ENCODE data around the gene RASGRF1. TPM values are rescaled to one million over a fixed set of nuclear protein-coding genes. Genes with fewer than 3 reads are reported as not detected.
A peak's percentile ranks its signal among the peaks of the same experiment; 100 is the strongest.

The RASGRF1 gene
- total and polyA plus RNA-seq, 2 experiments from 2014 or later: 0.06 TPM; not detected in 1

DNA sequence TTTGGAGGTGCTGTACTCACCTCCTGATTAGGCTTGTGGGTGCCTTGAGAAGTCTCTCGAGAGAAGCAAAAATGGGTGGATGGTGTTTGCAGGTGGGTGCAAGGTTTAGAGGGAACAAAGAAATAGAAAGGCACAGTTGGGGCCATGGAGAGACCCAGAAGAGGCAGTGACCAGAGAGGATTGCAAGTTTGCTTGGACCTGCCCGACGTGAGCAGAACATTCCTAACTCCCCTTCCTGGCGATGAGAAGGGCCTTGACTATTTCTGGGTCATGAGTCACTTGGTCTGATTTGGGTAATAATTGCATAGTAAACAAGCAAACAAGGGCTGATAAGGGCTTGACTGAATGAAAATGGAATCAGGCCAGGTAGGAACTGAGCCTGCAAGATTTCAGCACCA, 138.7 kb downstream of the RASGRF1 start:
- Histone ChIP-seq H3K9me3 (ENCODE audit: low read depth) (no peaks in the 10 kb centered on the region), H3K27me3 (no peaks in the 10 kb centered on the region), H3K27ac (no peak overlapping the region), H3K4me3 (no peak overlapping the region), H3K36me3 (no peaks in the 10 kb centered on the region), H3K4me1 (ENCODE audit: low read depth) (no peaks in the 10 kb centered on the region)
- peak in 1 of 2 donors; percentile 61 for DNase-seq (ENCODE audit: low read depth in 1 of 2, low spot score in 1 of 2)
- TF ChIP-seq, protein P1, sequence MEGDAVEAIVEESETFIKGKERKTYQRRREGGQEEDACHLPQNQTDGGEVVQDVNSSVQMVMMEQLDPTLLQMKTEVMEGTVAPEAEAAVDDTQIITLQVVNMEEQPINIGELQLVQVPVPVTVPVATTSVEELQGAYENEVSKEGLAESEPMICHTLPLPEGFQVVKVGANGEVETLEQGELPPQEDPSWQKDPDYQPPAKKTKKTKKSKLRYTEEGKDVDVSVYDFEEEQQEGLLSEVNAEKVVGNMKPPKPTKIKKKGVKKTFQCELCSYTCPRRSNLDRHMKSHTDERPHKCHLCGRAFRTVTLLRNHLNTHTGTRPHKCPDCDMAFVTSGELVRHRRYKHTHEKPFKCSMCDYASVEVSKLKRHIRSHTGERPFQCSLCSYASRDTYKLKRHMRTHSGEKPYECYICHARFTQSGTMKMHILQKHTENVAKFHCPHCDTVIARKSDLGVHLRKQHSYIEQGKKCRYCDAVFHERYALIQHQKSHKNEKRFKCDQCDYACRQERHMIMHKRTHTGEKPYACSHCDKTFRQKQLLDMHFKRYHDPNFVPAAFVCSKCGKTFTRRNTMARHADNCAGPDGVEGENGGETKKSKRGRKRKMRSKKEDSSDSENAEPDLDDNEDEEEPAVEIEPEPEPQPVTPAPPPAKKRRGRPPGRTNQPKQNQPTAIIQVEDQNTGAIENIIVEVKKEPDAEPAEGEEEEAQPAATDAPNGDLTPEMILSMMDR (IDR thresholded peaks at IDR 0.05; ENCODE audit: low read depth, low read length): no peak

DNA sequence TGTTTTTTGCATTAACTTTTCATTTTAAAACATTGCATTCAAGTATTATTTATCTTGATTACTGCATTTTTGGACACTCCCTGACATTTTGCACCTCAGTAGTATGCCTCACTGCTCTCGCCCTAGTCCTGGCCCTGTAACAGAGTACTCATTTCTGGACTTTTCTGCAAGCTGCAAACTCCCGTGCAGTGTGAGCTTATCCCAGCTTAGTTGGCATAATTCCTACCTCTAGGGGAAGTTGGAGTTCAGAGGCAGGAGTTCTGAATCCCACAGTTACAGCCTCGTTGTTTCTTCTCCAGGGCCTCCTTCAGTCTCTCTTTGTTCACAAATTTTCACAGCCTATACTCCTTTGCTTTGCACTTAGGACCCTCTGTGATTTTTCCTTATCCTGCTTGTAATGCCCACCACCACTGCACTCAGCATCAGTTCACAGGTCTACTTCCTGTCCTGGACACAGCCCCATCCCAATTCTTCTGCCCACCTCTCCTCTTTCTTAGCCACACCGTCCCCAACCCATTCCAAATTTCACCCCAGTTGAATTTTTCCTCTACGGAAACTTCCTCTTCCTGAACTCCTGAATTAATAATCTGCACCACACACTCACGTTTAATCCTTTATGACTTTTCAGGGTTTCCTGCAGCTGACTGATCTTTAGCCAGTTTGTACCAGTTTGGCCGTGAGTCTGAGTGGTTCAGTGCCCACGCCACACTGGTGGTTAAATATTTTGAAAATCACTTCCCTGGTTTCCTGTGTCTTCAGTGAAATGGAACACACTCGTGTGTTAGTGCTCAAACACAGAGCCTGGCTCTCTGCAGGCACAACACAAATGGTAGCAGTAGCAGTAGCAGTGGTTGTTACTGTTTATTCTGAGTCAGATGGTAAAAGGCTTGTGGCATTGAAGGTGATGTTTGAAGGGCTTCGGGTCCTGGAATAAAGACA, 139.4 kb downstream of the RASGRF1 start:
- Histone ChIP-seq H3K36me3 (no peaks in the 10 kb centered on the region), H3K27ac (no peak overlapping the region)
- TF ChIP-seq, protein P1 (IDR thresholded peaks at IDR 0.05; ENCODE audit: low read depth, low read length): peak; percentile 46

DNA sequence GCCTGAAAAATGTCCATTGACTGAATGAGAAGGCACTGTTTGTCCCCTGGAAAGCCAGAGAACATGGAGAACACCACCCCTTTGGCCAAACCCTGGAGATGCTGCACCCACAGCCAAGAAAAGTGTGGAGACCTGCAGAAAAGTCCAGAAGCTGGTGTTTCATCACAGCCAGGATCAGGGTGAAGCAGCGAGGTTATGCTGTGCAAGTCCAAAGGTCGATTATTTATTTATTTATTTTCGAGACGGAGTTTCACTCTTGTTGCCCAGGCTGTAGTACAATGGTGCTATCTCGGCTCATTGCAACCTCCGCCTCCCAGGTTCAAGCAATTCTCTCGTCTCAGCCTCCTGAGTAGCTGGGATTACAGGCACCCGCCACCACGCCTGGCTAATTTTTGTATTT, 140.2 kb downstream of the RASGRF1 start:
- H3K9me3 ChIP-seq (ENCODE audit: low read depth): no peaks in the 10 kb centered on the region
- no peaks in the 10 kb centered on the region for H3K27me3 ChIP-seq
- H3K27ac ChIP-seq: no peak overlapping the region
- no peak for DNase-seq (ENCODE audit: low read depth in 1 of 2, low spot score in 1 of 2)
- TF ChIP-seq, protein P1 (IDR thresholded peaks at IDR 0.05; ENCODE audit: low read depth, low read length): no peak
- H3K4me3 ChIP-seq: no peak overlapping the region
- H3K4me1 ChIP-seq (ENCODE audit: low read depth): no peaks in the 10 kb centered on the region
- H3K36me3 ChIP-seq: no peaks in the 10 kb centered on the region

More for the DNA sequence above, 139.4 kb downstream of the RASGRF1 start:
- H3K4me3 ChIP-seq: no peak overlapping the region
- H3K4me1 ChIP-seq (ENCODE audit: low read depth): no peaks in the 10 kb centered on the region
- no peaks in the 10 kb centered on the region for H3K27me3 ChIP-seq
- peak in 1 of 2 donors; percentile 71 for DNase-seq (ENCODE audit: low read depth in 1 of 2, low spot score in 1 of 2)
- no peaks in the 10 kb centered on the region for H3K9me3 ChIP-seq (ENCODE audit: low read depth)

DNA sequence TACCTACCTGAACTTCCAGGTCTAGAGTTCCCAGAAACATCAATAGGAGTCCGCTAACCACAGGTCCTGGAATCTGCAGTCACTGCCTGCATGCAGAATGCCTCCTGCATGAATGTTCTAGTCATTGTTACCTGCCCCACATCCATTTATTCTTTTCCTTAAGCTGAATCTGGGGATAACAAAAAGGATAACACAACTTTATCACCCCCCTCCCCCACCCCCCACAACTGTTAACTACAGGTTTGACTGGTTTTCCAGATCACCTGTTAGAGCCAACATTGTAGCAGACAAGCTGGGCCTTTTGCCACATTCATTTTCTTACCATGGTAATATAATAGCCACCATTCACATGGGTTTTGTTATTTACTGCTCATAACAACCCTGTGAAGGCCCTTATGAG, 141.1 kb downstream of the RASGRF1 start:
- TF ChIP-seq, protein P1 (IDR thresholded peaks at IDR 0.05; ENCODE audit: low read depth, low read length): no peak
- Histone ChIP-seq H3K9me3 (ENCODE audit: low read depth) (no peaks in the 10 kb centered on the region), H3K4me3 (no peak overlapping the region), H3K4me1 (ENCODE audit: low read depth) (no peaks in the 10 kb centered on the region), H3K27ac (no peak overlapping the region), H3K27me3 (no peaks in the 10 kb centered on the region), H3K36me3 (no peaks in the 10 kb centered on the region)
- no peak for DNase-seq (ENCODE audit: low read depth in 1 of 2, low spot score in 1 of 2)

DNA sequence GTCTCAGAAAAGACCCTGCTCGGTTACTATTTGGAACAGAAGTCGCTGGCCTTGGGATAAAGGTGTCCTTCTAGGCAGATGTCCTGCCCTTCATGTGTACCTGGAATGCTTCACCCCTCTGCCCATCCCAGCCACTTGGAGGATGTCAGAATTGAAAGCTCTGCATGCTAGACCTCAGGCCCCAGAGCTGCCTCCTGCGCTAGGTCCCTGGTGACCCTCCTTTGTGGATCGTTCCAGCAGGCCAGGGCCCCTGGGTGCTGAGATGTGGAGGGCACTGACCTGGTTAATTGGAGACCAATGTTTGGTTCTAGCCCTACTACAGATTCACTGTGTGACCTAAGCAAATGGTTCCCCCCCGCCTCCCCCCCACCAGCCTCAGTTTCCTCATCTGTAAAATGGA, 143.1 kb downstream of the RASGRF1 start:
- no peak for DNase-seq (ENCODE audit: low read depth in 1 of 2, low spot score in 1 of 2)
- TF ChIP-seq, protein P1 (IDR thresholded peaks at IDR 0.05; ENCODE audit: low read depth, low read length): no peak

More for the DNA sequence above, 143.1 kb downstream of the RASGRF1 start:
- peaks cover 18% of the 10 kb centered on the region for H3K27me3 ChIP-seq
- H3K9me3 ChIP-seq (ENCODE audit: low read depth): no peaks in the 10 kb centered on the region
- H3K27ac ChIP-seq: no peak overlapping the region
- no peaks in the 10 kb centered on the region for H3K36me3 ChIP-seq
- no peaks in the 10 kb centered on the region for H3K4me1 ChIP-seq (ENCODE audit: low read depth)
- no peak overlapping the region for H3K4me3 ChIP-seq
